NT2/D1 (cell line): ENCODE results near the gene MYO7B.

Experiments used
- YY1 ChIP-seq: IDR thresholded peaks from 2 replicates; pipeline ENCODE4 v1.6.1; 2011; ENCODE audit not compliant: insufficient read length, insufficient read depth
- ZNF274 ChIP-seq: IDR thresholded peaks from 2 replicates; pipeline ENCODE4 v1.6.1; 2011; ENCODE audit warnings: mild to moderate bottlenecking, low read depth, low read length

DNA sequence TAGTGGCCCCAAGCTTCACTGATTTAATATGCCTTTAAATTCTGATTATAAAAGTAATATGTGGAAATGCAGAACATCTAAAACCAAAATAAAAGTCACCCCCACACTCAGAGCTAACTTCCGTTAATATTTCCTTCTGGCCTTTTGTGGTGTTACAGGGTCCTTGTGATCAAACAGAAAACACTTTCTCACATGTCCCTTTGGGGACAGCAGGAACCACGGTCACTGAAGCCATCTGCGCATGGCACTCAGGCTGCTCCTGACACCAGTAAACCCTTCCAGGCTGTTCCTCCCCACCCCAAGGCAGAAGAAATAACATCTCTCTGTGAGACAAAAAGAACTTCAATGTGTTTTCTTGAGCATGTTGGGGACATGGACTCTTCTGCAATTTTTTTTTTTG is 85.4 kb downstream of the MYO7B start:
- no peak for TF ChIP-seq ZNF274
- TF ChIP-seq YY1, result no peak
